Muscle of leg (tissue), 16 donors: ENCODE data around the gene RHOA. TPM values are rescaled to one million over a fixed set of nuclear protein-coding genes. Genes with fewer than 3 reads are reported as not detected.
A peak's percentile ranks its signal among the peaks of the same experiment; 100 is the strongest.

Experiments used
- DNase-seq: peaks from one replicate; pipeline ENCODE4 v3.0.0; 2013
- H3K27ac ChIP-seq: one replicate; pipeline ENCODE4 v1.5.1; 2013; ENCODE audit warnings: mild to moderate bottlenecking, low read length, control low read depth
- H3K27me3 ChIP-seq: one replicate; pipeline ENCODE4 v1.6.1; 2013; ENCODE audit warnings: low read length; ENCODE audit not compliant: control insufficient read depth, insufficient read depth
- H3K36me3 ChIP-seq: one replicate; pipeline ENCODE4 v1.6.1; 2013; ENCODE audit warnings: low read length; ENCODE audit not compliant: control insufficient read depth, insufficient read depth
- H3K4me1 ChIP-seq: one replicate; pipeline ENCODE4 v1.6.1; 2013; ENCODE audit warnings: low read length; ENCODE audit not compliant: control insufficient read depth, insufficient read depth
- H3K4me3 ChIP-seq: one replicate; pipeline ENCODE4 v1.5.1; 2013; ENCODE audit warnings: low read length, control low read depth
- H3K9me3 ChIP-seq: replicated peaks from 2 replicates; pipeline ENCODE4 v1.6.1; 2013; ENCODE audit warnings: low read depth, low read length; ENCODE audit not compliant: control insufficient read depth
- WGBS: methylation state at CpG from one replicate; pipeline ENCODE4 v1.1.5; 2013; ENCODE audit warnings: missing lambda C conversion rate; ENCODE audit not compliant: insufficient coverage; 5-methylcytosine and 5-hydroxymethylcytosine counted together
- long read RNA-seq, 11 donors: transcript quantifications; one replicate each; lab custom pipeline, GENCODE V29; 2026
- polyA plus RNA-seq, 8 donors: library from polyadenylated mRNA; unstranded; fragments of 120-200 nt; gene quantifications; one replicate each; pipeline versions ENCODE4 v1.2.1 to v1.2.3, GENCODE V29; 2013; ENCODE audit warnings: inconsistent platforms in 1 of 8, low replicate concordance in 1 of 8; ENCODE audit not compliant: insufficient read length in 8 of 8, insufficient read depth in 1 of 8
- total RNA-seq: library from RNA; stranded (reverse); fragments of 120-200 nt; gene quantifications from one replicate; pipeline ENCODE4 v1.2.4, GENCODE V29; 2013

RHOA gene
- total RNA-seq, result 217 TPM
- 100 to 1,000 TPM; 427 to 558 (median 459) TPM for polyA plus RNA-seq
- long read RNA-seq, donor 1, transcript RHOA-202 (5 exons, 2,031 nt), result major isoform, 88 of 102 reads
- long read RNA-seq, donor 1, partial matches to known transcripts, result 6 of 102 reads
- long read RNA-seq, donor 1, other reads (novel, unspliced or antisense), result 7 of 102 reads
- long read RNA-seq, donor 2, transcript RHOA-202 (5 exons, 2,031 nt), result major isoform, 23 of 23 reads
- long read RNA-seq, donor 2, partial matches to known transcripts, result 0 of 23 reads
- long read RNA-seq, donor 2, other reads (novel, unspliced or antisense), result 0 of 23 reads
- long read RNA-seq, donor 3, transcript RHOA-202 (5 exons, 2,031 nt), result major isoform, 159 of 182 reads
- long read RNA-seq, donor 3, partial matches to known transcripts, result 10 of 182 reads
- long read RNA-seq, donor 3, other reads (novel, unspliced or antisense), result 13 of 182 reads
- long read RNA-seq, donor 4, transcript RHOA-202 (5 exons, 2,031 nt), result major isoform, 130 of 210 reads
- long read RNA-seq, donor 4, partial matches to known transcripts, result 65 of 210 reads
- long read RNA-seq, donor 4, other reads (novel, unspliced or antisense), result 14 of 210 reads
- long read RNA-seq, donor 5, transcript RHOA-202 (5 exons, 2,031 nt), result major isoform, 294 of 385 reads
- long read RNA-seq, donor 5, partial matches to known transcripts, result 55 of 385 reads
- long read RNA-seq, donor 5, other reads (novel, unspliced or antisense), result 34 of 385 reads
- long read RNA-seq, donor 6, transcript RHOA-202 (5 exons, 2,031 nt), result major isoform, 231 of 311 reads
- long read RNA-seq, donor 6, partial matches to known transcripts, result 57 of 311 reads
- long read RNA-seq, donor 6, other reads (novel, unspliced or antisense), result 22 of 311 reads
- long read RNA-seq, donor 7, transcript RHOA-202 (5 exons, 2,031 nt), result major isoform, 215 of 384 reads
- long read RNA-seq, donor 7, partial matches to known transcripts, result 149 of 384 reads
- long read RNA-seq, donor 7, other reads (novel, unspliced or antisense), result 19 of 384 reads
- long read RNA-seq, donor 8, transcript RHOA-202 (5 exons, 2,031 nt), result major isoform, 153 of 192 reads
- long read RNA-seq, donor 8, partial matches to known transcripts, result 25 of 192 reads
- long read RNA-seq, donor 8, other reads (novel, unspliced or antisense), result 12 of 192 reads
- long read RNA-seq, donor 9, transcript RHOA-202 (5 exons, 2,031 nt), result major isoform, 179 of 239 reads
- long read RNA-seq, donor 9, partial matches to known transcripts, result 60 of 239 reads
- long read RNA-seq, donor 9, other reads (novel, unspliced or antisense), result 0 of 239 reads
- long read RNA-seq, donor 10, transcript RHOA-202 (5 exons, 2,031 nt), result major isoform, 265 of 339 reads
- long read RNA-seq, donor 10, partial matches to known transcripts, result 52 of 339 reads
- long read RNA-seq, donor 10, other reads (novel, unspliced or antisense), result 18 of 339 reads
- long read RNA-seq, donor 11, transcript RHOA-202 (5 exons, 2,031 nt), result major isoform, 192 of 238 reads
- long read RNA-seq, donor 11, partial matches to known transcripts, result 34 of 238 reads
- long read RNA-seq, donor 11, other reads (novel, unspliced or antisense), result 11 of 238 reads

- peaks cover 29% of the 10 kb centered on the region for H3K36me3 ChIP-seq
- peaks cover 43% of the 10 kb centered on the region for H3K4me1 ChIP-seq
- WGBS, result under 1% methylated on average over 47 of the region's 62 CpGs
- peak; percentile 100 for DNase-seq
- peak within 1 kb of the TSS; percentile 95 for H3K4me3 ChIP-seq
- peak within 1 kb of the TSS; percentile 96 for H3K27ac ChIP-seq
- H3K9me3 ChIP-seq, result no peaks in the 10 kb centered on the region
- no peaks in the 10 kb centered on the region for H3K27me3 ChIP-seq
Observed at GRCh38 chr3:49411968-49412631, at the start of gene RHOA, which contains the start of gene TCTA. RHOA (minus strand) TSS chr3:49411976; CDS start chr3:49375589, 36,387 bp downstream. TCTA (plus strand) TSS chr3:49412423; CDS start chr3:49412427, 4 bp downstream.

GRCh38 chr3:49460956-49461355 is 49.2 kb upstream of the RHOA start:
- Histone ChIP-seq H3K27me3 (no peaks in the 10 kb centered on the region), H3K4me3 (no peak overlapping the region), H3K27ac (peak overlapping the region; percentile 86), H3K4me1 (peaks cover 84% of the 10 kb centered on the region), H3K9me3 (no peaks in the 10 kb centered on the region), H3K36me3 (no peaks in the 10 kb centered on the region)
- peak; percentile 45 for DNase-seq
- WGBS, result 40% methylated on average over 1 of the region's 4 CpGs

DNA sequence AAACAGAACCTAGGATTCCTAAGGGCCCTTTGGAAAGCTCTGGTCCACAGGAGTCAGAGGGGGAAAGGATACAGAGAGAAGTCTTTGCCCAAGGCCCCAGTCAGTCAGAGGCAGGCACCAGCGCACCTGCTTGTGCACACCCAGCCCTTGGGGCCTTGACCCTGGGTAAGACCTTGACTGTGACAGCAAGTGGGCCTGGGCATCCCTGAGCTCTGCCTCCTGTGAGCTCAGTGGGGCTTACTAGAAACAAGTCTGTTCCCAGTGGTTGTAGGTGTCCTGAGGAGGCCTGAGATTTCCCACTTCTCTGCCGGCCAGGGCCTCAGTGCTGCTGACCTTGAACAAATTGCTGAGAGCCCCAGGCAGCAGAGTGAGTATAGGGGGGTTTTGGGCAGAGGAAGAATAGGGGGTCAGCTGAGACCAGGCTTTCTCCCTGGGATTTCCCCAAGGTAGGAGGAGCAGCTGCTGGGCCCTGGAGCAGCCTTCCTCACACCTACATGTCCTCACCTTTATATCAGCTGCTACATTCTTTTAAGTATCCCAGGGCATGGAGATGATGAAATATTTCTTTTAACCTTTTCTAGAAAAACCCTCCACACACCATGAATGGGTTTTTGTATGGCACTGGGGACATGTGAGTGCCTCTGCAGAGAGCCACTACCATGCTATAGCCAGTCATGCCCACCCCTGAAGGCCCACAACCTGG is 48.6 kb upstream of the RHOA start:
- Histone ChIP-seq H3K9me3 (no peaks in the 10 kb centered on the region), H3K4me3 (no peak overlapping the region), H3K4me1 (peaks cover 84% of the 10 kb centered on the region), H3K36me3 (no peaks in the 10 kb centered on the region), H3K27me3 (no peaks in the 10 kb centered on the region), H3K27ac (peak overlapping the region; percentile 86)
- 71% methylated on average over 2 of the region's 2 CpGs for WGBS
- DNase-seq, result no peak

GRCh38 chr3:49456466-49456865 is 44.7 kb upstream of the RHOA start:
- no peaks in the 10 kb centered on the region for H3K9me3 ChIP-seq
- no CpG with 5 or more reads among the region's 3 CpGs for WGBS
- no peak overlapping the region for H3K4me3 ChIP-seq
- DNase-seq, result no peak
- peak overlapping the region; percentile 90 for H3K27ac ChIP-seq
- no peaks in the 10 kb centered on the region for H3K27me3 ChIP-seq
- H3K36me3 ChIP-seq, result no peaks in the 10 kb centered on the region
- H3K4me1 ChIP-seq, result peaks cover 75% of the 10 kb centered on the region

- H3K27me3 ChIP-seq, result no peaks in the 10 kb centered on the region
- H3K4me3 ChIP-seq, result no peak overlapping the region
- peak; percentile 86 for DNase-seq
- H3K36me3 ChIP-seq, result no peaks in the 10 kb centered on the region
- peaks cover 61% of the 10 kb centered on the region for H3K4me1 ChIP-seq
- WGBS, result 42% methylated on average over 1 of the region's 3 CpGs
- H3K27ac ChIP-seq, result peak overlapping the region; percentile 90
- no peaks in the 10 kb centered on the region for H3K9me3 ChIP-seq
Observed at GRCh38 chr3:49454898-49455681, 43.3 kb upstream of the RHOA start.

- H3K4me1 ChIP-seq, result peaks cover 55% of the 10 kb centered on the region
- peak; percentile 43 for DNase-seq
- H3K27ac ChIP-seq, result peak overlapping the region; percentile 90
- H3K4me3 ChIP-seq, result no peak overlapping the region
- H3K27me3 ChIP-seq, result no peaks in the 10 kb centered on the region
- H3K36me3 ChIP-seq, result no peaks in the 10 kb centered on the region
- no peaks in the 10 kb centered on the region for H3K9me3 ChIP-seq
- WGBS, result no CpG with 5 or more reads among the region's 2 CpGs
Observed at GRCh38 chr3:49454458-49454857, 42.7 kb upstream of the RHOA start.

- H3K9me3 ChIP-seq, result no peaks in the 10 kb centered on the region
- H3K36me3 ChIP-seq, result no peaks in the 10 kb centered on the region
- no peak for DNase-seq
- H3K4me3 ChIP-seq, result no peak overlapping the region
- 100% methylated on average over 2 of the region's 4 CpGs for WGBS
- no peaks in the 10 kb centered on the region for H3K27me3 ChIP-seq
- peaks cover 47% of the 10 kb centered on the region for H3K4me1 ChIP-seq
- H3K27ac ChIP-seq, result no peak overlapping the region
Observed at GRCh38 chr3:49453621-49454020, 41.8 kb upstream of the RHOA start.

DNA sequence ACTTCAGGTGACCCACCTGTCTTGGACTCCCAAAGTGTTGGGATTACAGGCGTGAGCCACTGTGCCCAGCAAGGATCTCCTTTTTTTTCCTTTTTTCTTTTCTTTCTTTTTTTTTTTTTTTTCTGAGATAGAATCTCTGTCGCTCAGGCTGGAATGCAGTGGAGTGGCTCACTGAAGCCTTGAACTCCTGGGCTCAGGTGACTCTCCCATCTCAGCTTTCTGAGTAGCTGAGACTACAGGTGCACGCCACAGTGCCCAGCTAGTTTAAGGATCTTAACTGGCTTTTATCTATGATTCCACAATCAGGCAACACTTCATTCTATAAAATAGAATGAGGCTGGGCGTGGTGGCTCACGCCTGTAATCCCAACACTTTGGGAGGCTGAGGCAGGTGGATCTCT is 33.6 kb upstream of the RHOA start:
- Histone ChIP-seq H3K9me3 (no peaks in the 10 kb centered on the region), H3K27ac (no peak overlapping the region), H3K36me3 (no peaks in the 10 kb centered on the region), H3K4me1 (peaks cover 5% of the 10 kb centered on the region), H3K27me3 (no peaks in the 10 kb centered on the region), H3K4me3 (no peak overlapping the region)
- no peak for DNase-seq
- WGBS, result 94% methylated on average over 3 of the region's 5 CpGs
